ENCODE measurements around the gene SPATS1. TPM values are rescaled to one million over a fixed set of nuclear protein-coding genes. Genes with fewer than 3 reads are reported as not detected.

The SPATS1 gene
- total RNA-seq, 3 donors from 2014 or later (not counting 1 experiment from before 2014, with no cell fraction given) = not detected

DNA sequence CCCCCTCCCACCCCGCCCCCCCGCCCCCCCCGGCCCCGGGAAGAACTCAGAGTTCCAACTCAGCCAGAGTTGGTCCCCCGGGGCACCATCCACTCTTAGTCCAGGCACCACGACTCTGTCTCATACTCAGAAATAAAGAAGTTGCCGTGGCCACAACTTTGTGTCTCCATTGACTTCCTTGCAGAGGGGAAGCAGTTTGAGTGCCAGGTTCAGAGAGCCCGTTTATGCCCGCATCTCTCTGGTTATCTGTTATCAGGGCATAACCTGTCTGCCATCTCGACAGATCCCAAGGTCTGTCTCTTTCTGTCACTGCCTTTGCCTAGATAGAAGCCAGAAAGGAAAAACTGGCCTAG is 45.7 kb downstream of the SPATS1 start:
- Histone ChIP-seq H3K4me3 (ENCODE audit: low read length) (peak overlapping the region; percentile 92), H3K36me3 (ENCODE audit: control insufficient read depth, insufficient read depth, low read length) (peaks cover 20% of the 10 kb centered on the region), H3K27me3 (ENCODE audit: control insufficient read depth, insufficient read depth, low read length) (no peaks in the 10 kb centered on the region), H3K9me3 (ENCODE audit: control insufficient read depth, insufficient read depth, low read length) (no peaks in the 10 kb centered on the region), H3K27ac (ENCODE audit: low read length) (peak overlapping the region; percentile 60), H3K4me1 (ENCODE audit: control insufficient read depth, insufficient read depth, low read length) (peaks cover 12% of the 10 kb centered on the region)
- Mint-ChIP-seq H3K4me3 (peak overlapping the region; percentile 97), H3K27ac (peak overlapping the region; percentile 98 to 99), H3K9me3 (no peaks in the 10 kb centered on the region), H3K4me1 (peaks cover 46 to 51% of the 10 kb centered on the region in 2 donors), H3K36me3 (no peaks in the 10 kb centered on the region), H3K27me3 (ENCODE audit: low read depth in 2 of 2) (peaks cover 0 to under 1% of the 10 kb centered on the region in 2 donors)
- WGBS (ENCODE audit: insufficient coverage) = 0% methylated on average over 6 of the region's 10 CpGs
- TF ChIP-seq CTCF (IDR thresholded peaks at IDR 0.05) = no peak
- ATAC-seq (no peak), DNase-seq (no peak)
- intact Hi-C loops (cut with micrococcal nuclease) = no loop called here

- no peaks in the 10 kb centered on the region for H3K9me3 Mint-ChIP-seq
- no peak overlapping the region for H3K4me3 ChIP-seq (ENCODE audit: low read length)
- WGBS (ENCODE audit: insufficient coverage) = 84% methylated on average over 3 of the region's 5 CpGs
- TF ChIP-seq CTCF (IDR thresholded peaks at IDR 0.05) = no peak
- H3K27me3 ChIP-seq (ENCODE audit: control insufficient read depth, insufficient read depth, low read length) = no peaks in the 10 kb centered on the region
- intact Hi-C loops (cut with micrococcal nuclease) = no loop called here
- H3K36me3 Mint-ChIP-seq = no peaks in the 10 kb centered on the region
- H3K27ac ChIP-seq (ENCODE audit: low read length) = no peak overlapping the region
- H3K27me3 Mint-ChIP-seq (ENCODE audit: low read depth in 2 of 2) = no peaks in the 10 kb centered on the region
- H3K9me3 ChIP-seq (ENCODE audit: control insufficient read depth, insufficient read depth, low read length) = no peaks in the 10 kb centered on the region
- peaks cover 12% of the 10 kb centered on the region for H3K4me1 ChIP-seq (ENCODE audit: control insufficient read depth, insufficient read depth, low read length)
- H3K27ac Mint-ChIP-seq = peak overlapping the region; percentile 98 to 99
- H3K4me3 Mint-ChIP-seq = peak overlapping the region; percentile 97
- H3K4me1 Mint-ChIP-seq = peaks cover 46 to 51% of the 10 kb centered on the region in 2 donors
- H3K36me3 ChIP-seq (ENCODE audit: control insufficient read depth, insufficient read depth, low read length) = peaks cover 28% of the 10 kb centered on the region
- no peak for DNase-seq
- ATAC-seq = no peak
These were observed 46.4 kb downstream of the SPATS1 start for GRCh38 chr6:44388887-44389286.

- no peaks in the 10 kb centered on the region for H3K36me3 Mint-ChIP-seq
- peaks cover 12% of the 10 kb centered on the region for H3K4me1 ChIP-seq (ENCODE audit: control insufficient read depth, insufficient read depth, low read length)
- no peaks in the 10 kb centered on the region for H3K27me3 Mint-ChIP-seq (ENCODE audit: low read depth in 2 of 2)
- ATAC-seq = no peak
- peaks cover 46 to 56% of the 10 kb centered on the region in 2 donors for H3K4me1 Mint-ChIP-seq
- no peak overlapping the region for H3K27ac ChIP-seq (ENCODE audit: low read length)
- TF ChIP-seq CTCF (IDR thresholded peaks at IDR 0.05) = no peak
- H3K27me3 ChIP-seq (ENCODE audit: control insufficient read depth, insufficient read depth, low read length) = no peaks in the 10 kb centered on the region
- H3K9me3 ChIP-seq (ENCODE audit: control insufficient read depth, insufficient read depth, low read length) = no peaks in the 10 kb centered on the region
- peak overlapping the region; percentile 98 to 99 for H3K27ac Mint-ChIP-seq
- no peaks in the 10 kb centered on the region for H3K9me3 Mint-ChIP-seq
- peaks cover 39% of the 10 kb centered on the region for H3K36me3 ChIP-seq (ENCODE audit: control insufficient read depth, insufficient read depth, low read length)
- intact Hi-C loops (cut with micrococcal nuclease) = no loop called here
- 97% methylated on average over 1 of the region's 1 CpG for WGBS (ENCODE audit: insufficient coverage)
- DNase-seq = no peak
- H3K4me3 Mint-ChIP-seq = peak overlapping the region; percentile 97
- no peak overlapping the region for H3K4me3 ChIP-seq (ENCODE audit: low read length)
These were observed 47.8 kb downstream of the SPATS1 start for GRCh38 chr6:44390158-44390683.

Other genes with a start within 250 kb of the SPATS1 start
- 10 to 100 TPM; 14.9 to 16.2 (median 16.0) TPM for gene MRPL14, start 215.2 kb upstream of the SPATS1 start, total RNA-seq
- 10 to 100 TPM; 24.7 to 30.8 (median 28.1) TPM for gene TMEM63B, start 215.1 kb upstream of the SPATS1 start, total RNA-seq
- gene CAPN11, start 183.8 kb upstream of the SPATS1 start, total RNA-seq = not detected
- gene MYMX, start 125.7 kb upstream of the SPATS1 start, total RNA-seq = not detected
- gene SLC29A1, start 119.1 kb upstream of the SPATS1 start, total RNA-seq = 1 to 10 TPM; 2.2 to 5.5 (median 5.2) TPM
- 100 to 1,000 TPM; 256 to 372 (median 308) TPM for gene HSP90AB1, start 95.5 kb upstream of the SPATS1 start, total RNA-seq
- 10 to 100 TPM; 20.9 to 27.7 (median 26.8) TPM for gene SLC35B2, start 85.1 kb upstream of the SPATS1 start, total RNA-seq
- gene NFKBIE, start 77.1 kb upstream of the SPATS1 start, total RNA-seq = 10 to 100 TPM; 44.9 to 61.5 (median 56.4) TPM
- gene TMEM151B, start 72.2 kb upstream of the SPATS1 start, total RNA-seq = not detected
- gene AARS2, start 29.3 kb upstream of the SPATS1 start, total RNA-seq = 10 to 100 TPM; 14.1 to 17.2 (median 14.2) TPM
- 10 to 100 TPM; 22.0 to 25.0 (median 24.9) TPM for gene CDC5L, start 45.1 kb downstream of the SPATS1 start, total RNA-seq